ENCODE data around the gene ZEB1.

The ZEB1 gene

GRCh38 chr10:31520986-31521831, 202.2 kb downstream of the ZEB1 start:
- Histone ChIP-seq H3K27me3 (replicated peaks) (no peaks in the 10 kb centered on the region), H3K27ac (no peak overlapping the region), H3K4me3 (ENCODE audit: low read depth, low read length) (no peak overlapping the region), H3K36me3 (replicated peaks) (no peaks in the 10 kb centered on the region)
- no peak for TF ChIP-seq CTCF (IDR thresholded peaks at IDR 0.05; ENCODE audit: low read depth, low read length, missing control alignments)
- in situ Hi-C loops (cut with HindIII; ENCODE audit: low pct_ligation_motif_present, low sequenced_read_pairs) = no loop called here
- DNase-seq = no peak

- H3K36me3 ChIP-seq (replicated peaks) = no peaks in the 10 kb centered on the region
Measured at GRCh38 chr10:31522820-31523219, 203.8 kb downstream of the ZEB1 start.

DNA sequence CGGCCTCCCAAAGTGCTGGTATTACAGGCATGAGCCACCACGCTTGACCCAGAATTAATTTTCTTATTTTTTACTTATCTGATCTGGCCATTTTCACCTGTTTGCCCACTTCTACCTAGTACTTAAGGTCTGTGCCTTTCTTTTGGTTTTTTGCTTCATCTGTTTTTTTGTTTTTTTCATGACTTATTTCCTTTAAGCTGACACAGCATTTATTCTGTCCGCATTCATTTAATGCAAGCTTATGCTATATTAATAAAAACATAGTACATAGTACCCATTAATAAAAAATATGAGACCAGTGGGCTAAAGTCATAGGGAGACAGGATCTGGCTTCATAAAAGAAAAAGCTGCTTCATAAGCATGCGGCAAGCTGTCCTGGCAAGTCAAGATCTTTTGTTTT, 205.4 kb downstream of the ZEB1 start:
- Histone ChIP-seq H3K36me3 (replicated peaks) (no peaks in the 10 kb centered on the region), H3K27ac (no peak overlapping the region), H3K4me3 (ENCODE audit: low read depth, low read length) (no peak overlapping the region), H3K27me3 (replicated peaks) (no peaks in the 10 kb centered on the region)
- TF ChIP-seq CTCF (IDR thresholded peaks at IDR 0.05; ENCODE audit: low read depth, low read length, missing control alignments) = no peak
- in situ Hi-C loops (cut with HindIII; ENCODE audit: low pct_ligation_motif_present, low sequenced_read_pairs) = no loop called here
- DNase-seq = no peak

More at GRCh38 chr10:31522820-31523219, 203.8 kb downstream of the ZEB1 start:
- Histone ChIP-seq H3K27ac (no peak overlapping the region), H3K27me3 (replicated peaks) (no peaks in the 10 kb centered on the region), H3K4me3 (ENCODE audit: low read depth, low read length) (no peak overlapping the region)
- TF ChIP-seq CTCF (IDR thresholded peaks at IDR 0.05; ENCODE audit: low read depth, low read length, missing control alignments) = no peak
- DNase-seq = no peak
- in situ Hi-C loops (cut with HindIII; ENCODE audit: low pct_ligation_motif_present, low sequenced_read_pairs) = no loop called here

DNA sequence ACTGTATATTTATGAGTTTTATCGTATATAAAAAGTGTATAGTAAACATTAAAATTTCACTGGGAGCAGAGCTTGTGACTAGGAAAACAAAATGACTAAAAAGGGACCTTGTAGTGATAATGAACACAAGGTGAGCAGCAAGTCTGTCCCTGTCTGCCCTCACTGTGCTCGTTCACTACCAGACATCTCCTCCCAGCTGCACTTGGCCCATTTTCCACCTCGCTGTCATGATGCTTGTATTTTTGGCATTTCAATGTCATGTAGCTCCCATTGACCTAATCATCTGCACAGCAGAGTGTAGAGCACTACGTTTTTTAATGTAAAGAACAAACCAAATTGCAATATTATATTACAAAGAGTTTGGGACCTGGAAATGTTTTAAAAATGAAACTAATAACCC, 207.2 kb downstream of the ZEB1 start:
- TF ChIP-seq CTCF (IDR thresholded peaks at IDR 0.05; ENCODE audit: low read depth, low read length, missing control alignments) = no peak
- in situ Hi-C loops (cut with HindIII; ENCODE audit: low pct_ligation_motif_present, low sequenced_read_pairs) = no loop called here
- Histone ChIP-seq H3K4me3 (ENCODE audit: low read depth, low read length) (no peak overlapping the region), H3K27me3 (replicated peaks) (no peaks in the 10 kb centered on the region), H3K27ac (no peak overlapping the region), H3K36me3 (replicated peaks) (no peaks in the 10 kb centered on the region)
- no peak for DNase-seq

DNA sequence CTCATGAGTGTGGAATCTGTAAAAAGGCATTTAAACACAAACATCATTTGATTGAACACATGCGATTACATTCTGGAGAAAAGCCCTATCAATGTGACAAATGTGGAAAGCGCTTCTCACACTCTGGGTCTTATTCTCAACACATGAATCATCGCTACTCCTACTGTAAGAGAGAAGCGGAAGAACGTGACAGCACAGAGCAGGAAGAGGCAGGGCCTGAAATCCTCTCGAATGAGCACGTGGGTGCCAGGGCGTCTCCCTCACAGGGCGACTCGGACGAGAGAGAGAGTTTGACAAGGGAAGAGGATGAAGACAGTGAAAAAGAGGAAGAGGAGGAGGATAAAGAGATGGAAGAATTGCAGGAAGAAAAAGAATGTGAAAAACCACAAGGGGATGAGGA, 207.7 kb downstream of the ZEB1 start:
- no peak overlapping the region for H3K27ac ChIP-seq
- TF ChIP-seq CTCF (IDR thresholded peaks at IDR 0.05; ENCODE audit: low read depth, low read length, missing control alignments) = no peak

DNA sequence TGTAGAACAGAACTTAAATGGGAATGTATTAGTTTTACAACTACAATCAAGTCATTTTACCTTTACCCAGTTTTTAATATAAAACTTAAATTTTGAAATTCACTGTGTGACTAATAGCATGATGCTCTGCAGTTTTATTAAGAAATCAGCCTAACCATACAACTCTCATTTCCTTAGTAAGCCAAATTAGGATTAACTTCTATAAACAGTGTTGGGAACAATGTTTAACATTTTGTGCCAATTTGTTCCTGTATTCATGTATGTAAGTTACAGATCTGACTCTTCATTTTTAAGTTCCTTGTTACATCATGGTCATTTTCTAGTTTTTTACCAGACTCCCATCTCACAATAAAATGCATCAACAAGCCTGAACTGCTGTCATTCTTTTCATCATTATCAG, 209.8 kb downstream of the ZEB1 start:
- TF ChIP-seq CTCF (IDR thresholded peaks at IDR 0.05; ENCODE audit: low read depth, low read length, missing control alignments) = no peak
- in situ Hi-C loops (cut with HindIII; ENCODE audit: low pct_ligation_motif_present, low sequenced_read_pairs) = no loop called here
- Histone ChIP-seq H3K4me3 (ENCODE audit: low read depth, low read length) (no peak overlapping the region), H3K36me3 (replicated peaks) (no peaks in the 10 kb centered on the region), H3K27me3 (replicated peaks) (no peaks in the 10 kb centered on the region), H3K27ac (no peak overlapping the region)
- DNase-seq = no peak

More for the DNA sequence above, 207.7 kb downstream of the ZEB1 start:
- peak; percentile 39 for DNase-seq
- Histone ChIP-seq H3K4me3 (ENCODE audit: low read depth, low read length) (no peak overlapping the region), H3K27me3 (replicated peaks) (no peaks in the 10 kb centered on the region), H3K36me3 (replicated peaks) (no peaks in the 10 kb centered on the region)
- in situ Hi-C loops (cut with HindIII; ENCODE audit: low pct_ligation_motif_present, low sequenced_read_pairs) = no loop called here

All from brain microvascular endothelial cell (primary cell).